SK-N-MC (cell line): ENCODE data around the gene CAMKK2.

Experiments
- EZH2 ChIP-seq: fragments of 200-600 bp; sonication (generic); IDR thresholded peaks from one replicate; pipeline ENCODE4 v1.6.1; 2017; ENCODE audit warnings: antibody characterized with exemption
- POLR2AphosphoS5 ChIP-seq: IDR thresholded peaks from 2 replicates; pipeline ENCODE4 v1.6.1; 2012; ENCODE audit warnings: mild to moderate bottlenecking, low read depth, low read length, borderline replicate concordance

- TF ChIP-seq POLR2AphosphoS5 (no peak), EZH2 (no peak)
These were observed 14.3 kb downstream of the CAMKK2 start for GRCh38 chr12:121282072-121282742.
